ENCODE measurements around the gene CADM2. TPM values are rescaled to one million over a fixed set of nuclear protein-coding genes. Genes with fewer than 3 reads are reported as not detected.
"Not testable (repeated sequence)": the region's sequence is repeated elsewhere in the genome, so short reads cannot be mapped to it uniquely, and the experiment has no call there.

The CADM2 gene
- 1 to 10 TPM; 1.3 to 1.8 TPM for total RNA-seq
- polyA plus RNA-seq: not detected
- long read RNA-seq, donor 1: 0 reads
- long read RNA-seq, donor 2, partial matches to known transcripts: 0 of 3 reads
- long read RNA-seq, donor 2, other reads (novel, unspliced or antisense): 3 of 3 reads

DNA sequence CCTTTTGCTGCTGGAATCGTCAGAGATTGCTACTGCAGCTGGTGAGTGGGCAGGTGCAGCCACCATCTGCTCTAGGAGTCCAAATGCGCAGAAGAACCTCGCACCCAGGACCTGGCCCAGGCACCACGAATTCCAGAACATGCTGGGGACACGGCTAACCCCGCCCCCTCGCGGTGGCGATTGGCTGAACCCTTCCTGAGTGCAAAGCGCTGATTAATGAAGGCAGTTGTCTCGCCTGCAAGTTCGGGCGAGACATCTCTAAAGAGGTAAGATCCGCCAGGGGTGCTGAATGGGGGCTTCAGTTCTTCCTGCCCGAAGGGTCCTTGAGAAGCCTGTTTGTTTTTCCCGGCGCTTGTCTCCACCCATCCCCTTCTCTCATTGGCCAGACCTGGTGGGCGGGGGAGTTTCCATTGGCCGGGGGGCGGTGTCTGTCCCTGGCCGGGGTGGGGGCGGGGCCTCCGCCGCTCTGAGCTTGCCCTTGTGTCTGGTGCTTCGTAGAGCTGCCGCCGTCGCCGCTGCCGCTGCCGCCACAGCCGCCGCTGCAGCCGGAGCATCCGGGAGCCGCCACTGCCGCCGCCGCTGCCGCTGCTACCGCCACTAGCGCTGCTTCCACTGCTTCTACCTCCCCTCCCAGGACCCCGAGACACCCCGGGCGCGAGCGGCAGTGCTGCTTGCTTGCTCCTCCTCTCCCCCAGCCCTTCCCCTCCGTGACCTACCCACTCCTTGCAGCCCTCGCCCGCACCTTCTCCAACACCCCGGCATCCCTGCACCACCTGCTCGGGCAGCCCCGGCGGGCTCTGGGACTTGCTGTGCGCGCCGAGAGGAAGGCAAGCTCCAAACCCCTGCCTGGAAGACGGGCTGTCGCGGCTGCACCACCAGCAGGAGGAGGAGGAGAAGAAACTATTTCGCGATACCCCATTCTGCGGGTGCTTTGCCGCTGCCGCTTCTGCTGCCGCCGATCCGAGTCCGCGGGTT, at the start of gene CADM2:
Gene CADM2, plus strand, starts transcription at position 495 of the 975 bp plus-strand sequence.
- Histone ChIP-seq H3K36me3 (ENCODE audit: control insufficient read depth in 1 of 2, insufficient read depth in 2 of 2, low read length in 1 of 2) (no peaks in the 10 kb centered on the region), H3K4me1 (ENCODE audit: control insufficient read depth in 1 of 2, insufficient read depth in 2 of 2, low read length in 2 of 2) (no peaks in the 10 kb centered on the region), H3K27ac (ENCODE audit: low read depth in 1 of 2, low read length in 2 of 2) (no peak within 1 kb of the TSS), H3K27me3 (ENCODE audit: control insufficient read depth in 1 of 2, insufficient read depth in 2 of 2, low read length in 1 of 2) (peaks cover 0 to 3% of the 10 kb centered on the region in 2 donors), H3K9me3 (ENCODE audit: control insufficient read depth, low read length) (no peaks in the 10 kb centered on the region), H3K4me3 (ENCODE audit: low read length in 2 of 2) (peak within 1 kb of the TSS; percentile 20 to 42)
- intact Hi-C loops (cut with DNase I): no loop called here
- peak; percentile 88 to 94 for DNase-seq
- 1% methylated on average over 58 to 70 of the region's 70 CpGs for WGBS, 2 donors
- peak; percentile 97 for ATAC-seq (ENCODE audit: low FRiP score)

DNA sequence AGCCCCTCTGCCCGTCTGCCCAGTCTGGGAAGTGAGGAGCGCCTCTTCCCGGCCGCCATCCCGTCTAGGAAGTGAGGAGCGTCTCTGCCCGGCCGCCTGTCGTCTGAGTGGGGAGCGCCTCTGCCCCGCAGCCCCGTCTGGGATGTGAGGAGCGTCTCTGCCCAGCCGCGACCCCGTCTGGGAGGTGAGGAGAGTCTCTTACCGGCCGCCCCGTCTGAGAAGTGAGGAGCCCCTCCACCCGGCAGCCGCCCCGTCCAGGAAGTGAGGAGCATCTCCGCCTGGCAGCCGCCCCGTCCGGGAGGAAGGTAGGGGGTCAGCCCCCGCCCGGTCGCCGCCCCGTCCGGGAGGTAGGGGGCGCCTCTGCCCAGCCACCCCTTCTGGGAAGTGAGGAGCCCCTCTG, 40.2 kb upstream of the CADM2 start:
- DNase-seq; H3K36me3 ChIP-seq (ENCODE audit: control insufficient read depth in 1 of 2, insufficient read depth in 2 of 2, low read length in 1 of 2); H3K27me3 ChIP-seq (ENCODE audit: control insufficient read depth in 1 of 2, insufficient read depth in 2 of 2, low read length in 1 of 2); H3K4me3 ChIP-seq (ENCODE audit: low read length in 2 of 2); H3K9me3 ChIP-seq (ENCODE audit: control insufficient read depth, low read length); H3K4me1 ChIP-seq (ENCODE audit: control insufficient read depth in 1 of 2, insufficient read depth in 2 of 2, low read length in 2 of 2); ATAC-seq (ENCODE audit: low FRiP score); H3K27ac ChIP-seq (ENCODE audit: low read depth in 1 of 2, low read length in 2 of 2); intact Hi-C loops (cut with DNase I): not testable (repeated sequence)
- 88 to 93% methylated on average over 12 to 33 of the region's 33 CpGs for WGBS, 2 donors

DNA sequence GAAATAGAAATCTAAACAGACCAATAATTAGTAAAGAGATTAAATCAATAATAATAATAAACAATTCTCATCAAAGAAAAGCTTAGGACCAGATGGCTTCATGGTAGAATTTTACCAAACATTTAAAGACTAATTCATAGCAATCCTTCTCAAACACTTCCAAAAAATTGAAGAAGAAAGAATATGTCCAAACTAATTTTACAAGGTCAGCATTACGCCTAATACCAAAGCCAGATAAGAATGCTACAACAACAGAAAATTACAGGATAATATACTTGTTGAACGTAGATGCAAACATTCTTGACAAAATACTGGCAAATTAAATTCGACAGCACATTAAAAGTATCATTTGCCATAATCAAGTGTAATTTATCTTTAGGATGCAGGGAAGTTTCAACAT, 36.1 kb upstream of the CADM2 start:
- Histone ChIP-seq H3K4me3 (ENCODE audit: low read length in 2 of 2) (no peak overlapping the region), H3K4me1 (ENCODE audit: control insufficient read depth in 1 of 2, insufficient read depth in 2 of 2, low read length in 2 of 2) (no peaks in the 10 kb centered on the region), H3K9me3 (ENCODE audit: control insufficient read depth, low read length) (no peaks in the 10 kb centered on the region), H3K36me3 (ENCODE audit: control insufficient read depth in 1 of 2, insufficient read depth in 2 of 2, low read length in 1 of 2) (no peaks in the 10 kb centered on the region), H3K27me3 (ENCODE audit: control insufficient read depth in 1 of 2, insufficient read depth in 2 of 2, low read length in 1 of 2) (no peaks in the 10 kb centered on the region), H3K27ac (ENCODE audit: low read depth in 1 of 2, low read length in 2 of 2) (no peak overlapping the region)
- ATAC-seq (ENCODE audit: low FRiP score) (no peak), DNase-seq (no peak)
- intact Hi-C loops (cut with DNase I): no loop called here
- 76 to 77% methylated on average over 3 of the region's 3 CpGs for WGBS, 2 donors

DNA sequence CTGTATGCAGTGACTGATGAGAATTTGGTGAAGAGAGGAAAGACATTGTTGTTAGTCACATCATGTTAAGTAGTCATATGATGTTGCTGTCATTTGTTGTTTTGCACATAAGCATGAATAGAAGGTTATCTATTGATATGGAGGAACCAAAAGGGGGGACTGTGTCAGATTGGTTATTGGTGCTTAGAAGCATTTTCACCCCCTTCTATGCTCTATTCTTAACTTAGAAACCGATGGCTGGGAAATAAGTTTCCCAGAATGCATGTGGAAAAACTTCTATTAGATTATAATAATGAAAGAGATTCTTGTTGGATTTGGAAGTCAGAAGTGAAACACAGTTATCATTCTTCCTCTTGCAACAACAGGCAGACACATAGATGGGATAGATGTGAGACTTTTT, 33.2 kb upstream of the CADM2 start:
- 70 to 72% methylated on average over 1 of the region's 1 CpG for WGBS, 2 donors

DNA sequence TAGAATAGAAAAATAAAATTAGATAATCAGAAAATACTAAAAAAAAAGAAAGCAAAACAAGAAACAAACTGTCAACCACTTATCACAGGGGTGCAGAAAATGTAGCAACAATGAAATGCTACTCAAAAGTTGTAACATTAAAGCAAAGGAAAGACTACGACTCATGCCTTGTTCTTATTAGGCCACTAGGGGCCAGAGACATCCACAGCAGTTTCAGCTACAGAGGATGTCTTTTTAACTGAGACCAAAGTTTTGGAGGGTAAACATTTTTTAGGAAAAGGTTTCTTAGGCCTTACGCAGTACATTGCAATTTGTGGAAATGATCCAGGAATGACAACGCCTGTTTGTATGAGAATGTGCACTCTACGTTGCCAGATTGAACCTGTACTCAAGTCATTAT, 15.4 kb upstream of the CADM2 start:
- no peaks in the 10 kb centered on the region for H3K4me1 ChIP-seq (ENCODE audit: control insufficient read depth in 1 of 2, insufficient read depth in 2 of 2, low read length in 2 of 2)
- H3K9me3 ChIP-seq (ENCODE audit: control insufficient read depth, low read length): no peaks in the 10 kb centered on the region
- no peaks in the 10 kb centered on the region for H3K36me3 ChIP-seq (ENCODE audit: control insufficient read depth in 1 of 2, insufficient read depth in 2 of 2, low read length in 1 of 2)
- DNase-seq (no peak), ATAC-seq (ENCODE audit: low FRiP score) (no peak)
- intact Hi-C loops (cut with DNase I): no loop called here
- no peaks in the 10 kb centered on the region for H3K27me3 ChIP-seq (ENCODE audit: control insufficient read depth in 1 of 2, insufficient read depth in 2 of 2, low read length in 1 of 2)
- no peak overlapping the region for H3K27ac ChIP-seq (ENCODE audit: low read depth in 1 of 2, low read length in 2 of 2)
- 43 to 48% methylated on average over 4 of the region's 4 CpGs for WGBS, 2 donors
- H3K4me3 ChIP-seq (ENCODE audit: low read length in 2 of 2): no peak overlapping the region

More for the DNA sequence above, 33.2 kb upstream of the CADM2 start:
- no peak overlapping the region for H3K27ac ChIP-seq (ENCODE audit: low read depth in 1 of 2, low read length in 2 of 2)
- DNase-seq (no peak), ATAC-seq (ENCODE audit: low FRiP score) (no peak)
- intact Hi-C loops (cut with DNase I): no loop called here
- H3K4me1 ChIP-seq (ENCODE audit: control insufficient read depth in 1 of 2, insufficient read depth in 2 of 2, low read length in 2 of 2): no peaks in the 10 kb centered on the region
- H3K27me3 ChIP-seq (ENCODE audit: control insufficient read depth in 1 of 2, insufficient read depth in 2 of 2, low read length in 1 of 2): no peaks in the 10 kb centered on the region
- H3K4me3 ChIP-seq (ENCODE audit: low read length in 2 of 2): no peak overlapping the region
- no peaks in the 10 kb centered on the region for H3K36me3 ChIP-seq (ENCODE audit: control insufficient read depth in 1 of 2, insufficient read depth in 2 of 2, low read length in 1 of 2)
- H3K9me3 ChIP-seq (ENCODE audit: control insufficient read depth, low read length): no peaks in the 10 kb centered on the region

DNA sequence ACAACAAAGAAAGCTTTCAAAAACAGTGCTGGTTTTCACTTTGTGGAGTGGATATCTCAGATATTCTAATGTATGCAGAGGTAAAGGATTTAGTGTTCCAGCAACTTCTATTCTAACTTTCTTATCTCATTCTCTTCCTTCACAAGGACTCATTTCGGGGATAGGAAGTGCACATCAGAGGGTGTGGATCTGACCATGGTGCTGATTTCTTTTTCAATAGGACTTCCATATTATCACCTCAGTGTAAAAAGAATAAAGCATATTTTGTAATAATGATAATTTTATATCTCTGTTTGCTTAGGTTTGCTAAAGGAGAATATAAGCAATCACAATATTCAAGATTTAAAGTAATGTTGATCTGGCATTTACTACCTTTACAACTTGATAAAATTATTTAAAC, 12.5 kb upstream of the CADM2 start:
- intact Hi-C loops (cut with DNase I): no loop called here
- no peaks in the 10 kb centered on the region for H3K4me1 ChIP-seq (ENCODE audit: control insufficient read depth in 1 of 2, insufficient read depth in 2 of 2, low read length in 2 of 2)
- no peaks in the 10 kb centered on the region for H3K27me3 ChIP-seq (ENCODE audit: control insufficient read depth in 1 of 2, insufficient read depth in 2 of 2, low read length in 1 of 2)
- no peak overlapping the region for H3K27ac ChIP-seq (ENCODE audit: low read depth in 1 of 2, low read length in 2 of 2)
- H3K4me3 ChIP-seq (ENCODE audit: low read length in 2 of 2): no peak overlapping the region
- H3K36me3 ChIP-seq (ENCODE audit: control insufficient read depth in 1 of 2, insufficient read depth in 2 of 2, low read length in 1 of 2): no peaks in the 10 kb centered on the region
- ATAC-seq (ENCODE audit: low FRiP score) (no peak), DNase-seq (no peak)
- WGBS, 2 donors: 0 to 4% methylated on average over 1 of the region's 1 CpG
- H3K9me3 ChIP-seq (ENCODE audit: control insufficient read depth, low read length): no peaks in the 10 kb centered on the region

DNA sequence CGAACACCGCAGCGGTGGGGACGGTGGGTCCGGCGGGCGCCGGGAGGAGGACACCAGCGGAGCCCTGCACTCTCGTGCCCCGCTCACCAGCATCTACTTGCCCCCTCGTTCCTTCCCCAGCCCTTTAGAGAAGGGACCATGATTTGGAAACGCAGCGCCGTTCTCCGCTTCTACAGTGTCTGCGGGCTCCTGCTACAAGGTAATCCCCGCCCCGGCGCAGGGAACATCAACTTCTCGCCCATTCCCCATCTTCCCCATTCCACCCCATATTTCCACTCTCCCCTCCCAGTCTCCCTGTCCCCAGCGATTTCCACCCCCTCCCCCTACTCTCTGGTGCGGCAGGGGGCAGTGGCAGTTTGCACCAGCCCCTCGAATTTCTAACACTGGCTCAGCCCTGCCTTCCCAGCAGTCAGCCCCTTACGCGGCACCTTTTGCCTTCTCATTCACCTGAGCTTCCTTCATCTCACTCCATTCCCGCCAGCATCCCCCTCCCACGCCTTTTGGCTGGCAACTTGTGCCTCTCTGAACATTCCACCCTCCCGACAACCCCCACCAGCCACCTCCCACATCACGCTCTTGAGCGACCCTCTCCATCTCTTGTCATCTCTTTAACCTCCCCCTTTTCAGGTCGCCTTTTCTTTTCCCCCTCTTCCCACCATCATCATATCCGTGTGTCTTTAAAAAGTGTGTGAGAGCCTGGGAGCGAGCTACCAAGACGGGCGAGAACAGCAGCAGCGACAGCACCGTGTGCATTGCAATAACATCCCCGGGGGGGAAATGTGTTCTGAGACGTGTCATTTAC, 882 bp downstream of the CADM2 start:
- ATAC-seq (ENCODE audit: low FRiP score) (no peak), DNase-seq (peak in 1 of 2 donors; percentile 45)
- Histone ChIP-seq H3K27ac (ENCODE audit: low read depth in 1 of 2, low read length in 2 of 2) (no peak overlapping the region), H3K27me3 (ENCODE audit: control insufficient read depth in 1 of 2, insufficient read depth in 2 of 2, low read length in 1 of 2) (peaks cover 0 to 3% of the 10 kb centered on the region in 2 donors), H3K9me3 (ENCODE audit: control insufficient read depth, low read length) (no peaks in the 10 kb centered on the region), H3K4me1 (ENCODE audit: control insufficient read depth in 1 of 2, insufficient read depth in 2 of 2, low read length in 2 of 2) (no peaks in the 10 kb centered on the region), H3K36me3 (ENCODE audit: control insufficient read depth in 1 of 2, insufficient read depth in 2 of 2, low read length in 1 of 2) (no peaks in the 10 kb centered on the region), H3K4me3 (ENCODE audit: low read length in 2 of 2) (peak overlapping the region in 1 of 2 donors; percentile 20)
- intact Hi-C loops (cut with DNase I): no loop called here
- WGBS, 2 donors: 1 to 2% methylated on average over 40 of the region's 40 CpGs

DNA sequence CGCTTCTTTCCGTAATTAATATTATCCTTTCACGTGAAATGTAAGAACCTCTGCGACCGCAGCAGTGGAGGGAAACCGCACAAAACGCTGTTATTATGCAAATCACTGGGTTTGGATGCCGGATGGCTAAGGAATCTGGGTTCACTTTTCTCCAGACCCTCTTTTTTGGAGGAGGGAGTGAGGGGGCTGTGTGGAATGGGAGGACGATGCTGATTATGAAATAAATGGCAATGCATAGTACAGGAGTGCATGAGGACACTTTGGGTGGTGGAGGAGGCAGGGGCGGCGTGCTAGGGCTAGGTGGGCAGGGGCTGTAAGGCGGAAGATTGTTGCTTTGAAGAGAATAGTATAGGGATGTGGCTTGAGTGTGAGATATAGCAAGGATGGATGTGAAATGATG, 1.8 kb downstream of the CADM2 start:
- no peak for ATAC-seq (ENCODE audit: low FRiP score)
- intact Hi-C loops (cut with DNase I): no loop called here
- Histone ChIP-seq H3K9me3 (ENCODE audit: control insufficient read depth, low read length) (no peaks in the 10 kb centered on the region), H3K4me1 (ENCODE audit: control insufficient read depth in 1 of 2, insufficient read depth in 2 of 2, low read length in 2 of 2) (no peaks in the 10 kb centered on the region), H3K4me3 (ENCODE audit: low read length in 2 of 2) (no peak overlapping the region), H3K27ac (ENCODE audit: low read depth in 1 of 2, low read length in 2 of 2) (no peak overlapping the region), H3K36me3 (ENCODE audit: control insufficient read depth in 1 of 2, insufficient read depth in 2 of 2, low read length in 1 of 2) (no peaks in the 10 kb centered on the region), H3K27me3 (ENCODE audit: control insufficient read depth in 1 of 2, insufficient read depth in 2 of 2, low read length in 1 of 2) (peaks cover 0 to 3% of the 10 kb centered on the region in 2 donors)
- no peak for DNase-seq
- WGBS, 2 donors: 5 to 10% methylated on average over 12 of the region's 12 CpGs

Data from aorta (tissue), 5 donors.